HTR-8/SVneo (cell line): Measurements from ENCODE around the gene NME8.

Experiments
- DNase-seq: peaks from one replicate; pipeline ENCODE4 v3.0.0; 2011; ENCODE audit warnings: low spot score, mixed read lengths; ENCODE audit not compliant: insufficient read length
- FAIRE-seq: peaks from 2 replicates; lab custom pipeline; 2011; peaks lifted over from hg19 to GRCh38; lab: Jason Lieb, UNC

Gene NME8

GRCh38 chr7:37899712-37900247 lies 51.4 kb downstream of the NME8 start:
- FAIRE-seq: no peak

DNA sequence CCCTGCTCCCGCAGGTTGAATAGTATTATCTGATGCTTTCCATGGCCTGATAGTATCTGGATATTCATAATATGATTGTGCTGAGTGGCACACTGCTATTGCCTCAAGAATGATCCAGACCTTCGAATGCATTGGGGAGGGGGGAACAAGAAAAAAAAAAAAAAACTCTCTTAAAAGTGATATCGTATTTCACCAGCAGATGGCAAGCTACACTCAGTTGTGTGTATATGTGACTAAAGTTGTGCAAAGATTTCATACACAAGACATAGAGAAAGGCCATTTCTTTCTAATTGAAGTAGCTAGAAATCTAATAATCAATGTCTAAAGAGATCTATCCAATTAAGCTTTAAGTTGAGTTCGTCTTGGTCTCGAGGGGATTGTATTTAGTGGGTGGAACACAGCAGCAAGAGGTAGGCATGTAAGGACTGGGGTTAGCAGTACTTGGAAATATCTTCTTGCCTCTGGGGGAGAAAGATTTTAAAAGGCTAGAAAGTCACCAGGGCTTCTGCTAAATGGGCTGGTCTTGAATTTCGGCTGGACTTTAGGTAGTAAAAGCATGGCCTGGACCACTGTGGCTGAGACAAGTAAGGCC lies 52.9 kb downstream of the NME8 start:
- DNase-seq (peak; percentile 10), FAIRE-seq (no peak)

More at GRCh38 chr7:37899712-37900247, 51.4 kb downstream of the NME8 start:
- no peak for DNase-seq

- FAIRE-seq (no peak), DNase-seq (peak; percentile 11)
Measured at GRCh38 chr7:37901890-37902524, 53.6 kb downstream of the NME8 start.

DNA sequence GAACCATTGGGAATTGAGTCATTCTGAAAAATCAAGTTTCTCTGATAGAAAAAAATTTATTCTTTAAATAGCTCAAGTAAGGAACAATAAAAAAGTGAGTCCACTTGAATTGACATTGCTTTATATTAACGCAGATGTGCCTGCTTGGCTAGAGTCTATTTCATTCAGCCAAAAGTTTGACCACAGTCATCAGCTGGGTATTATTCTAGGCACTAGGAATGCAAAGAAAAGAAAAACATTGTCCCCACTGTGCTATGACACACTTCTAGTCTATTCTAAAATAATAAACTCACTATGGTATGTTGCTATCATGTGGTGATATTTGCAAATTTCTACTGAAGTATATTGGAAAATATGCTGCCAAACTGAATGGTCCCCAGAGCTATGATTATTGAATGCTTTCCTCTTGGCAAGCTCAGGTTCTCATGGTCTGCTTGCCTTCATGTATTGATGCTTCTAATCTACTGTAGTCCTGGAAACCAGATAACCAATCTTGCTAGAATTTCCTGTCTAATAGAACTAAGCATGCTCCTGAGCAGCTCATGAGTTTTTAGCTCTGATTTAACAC lies 59.9 kb downstream of the NME8 start:
- FAIRE-seq: no peak
- DNase-seq: no peak

DNA sequence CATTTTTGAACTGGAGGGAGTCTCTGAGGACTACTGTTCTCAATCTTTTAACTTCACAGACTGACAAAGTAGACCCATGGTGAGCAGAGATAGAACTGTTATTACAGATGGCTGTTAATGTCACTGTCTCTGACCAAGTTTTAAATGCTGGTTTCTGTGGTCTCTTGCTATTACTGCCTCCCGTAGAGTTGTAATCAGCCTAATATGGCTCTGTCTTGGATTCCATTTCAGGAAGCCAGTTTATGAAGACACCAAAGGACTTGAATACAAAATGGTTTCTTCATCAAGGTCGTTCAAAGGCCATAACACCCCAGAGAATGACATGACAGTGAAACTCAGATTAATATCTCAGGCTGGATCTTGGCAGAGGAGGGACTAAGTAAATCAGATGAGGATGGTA lies 64.4 kb downstream of the NME8 start:
- no peak for FAIRE-seq

DNA sequence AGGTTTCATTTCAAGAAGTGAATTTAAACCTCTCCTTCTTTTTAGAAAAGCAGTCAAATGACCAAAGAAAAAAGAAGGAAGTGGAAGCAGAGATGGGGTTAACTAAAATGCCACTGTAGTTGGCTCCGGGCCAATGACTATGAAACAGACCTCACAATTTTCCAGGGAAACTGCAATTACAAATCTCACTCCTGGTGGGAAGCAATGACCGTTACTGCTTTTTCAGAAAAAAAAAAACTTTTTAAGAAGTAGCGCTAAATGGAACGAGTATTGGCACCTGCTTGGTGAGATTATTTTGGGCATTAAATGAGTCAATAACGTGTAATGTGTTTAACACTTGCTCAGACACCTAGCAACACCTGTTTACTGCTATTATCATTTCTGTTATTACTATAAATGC lies 67.0 kb downstream of the NME8 start:
- DNase-seq (no peak), FAIRE-seq (no peak)

More for the DNA sequence above, 64.4 kb downstream of the NME8 start:
- DNase-seq: no peak

GRCh38 chr7:37916017-37916672 lies 67.7 kb downstream of the NME8 start:
- FAIRE-seq: no peak
- no peak for DNase-seq

GRCh38 chr7:37916673-37917660 lies 68.6 kb downstream of the NME8 start, which contains the start of gene SFRP4:
SFRP4 (minus strand) TSS chr7:37916817; CDS start chr7:37916537, 280 bp downstream.
- peak; percentile 23 for DNase-seq

DNA sequence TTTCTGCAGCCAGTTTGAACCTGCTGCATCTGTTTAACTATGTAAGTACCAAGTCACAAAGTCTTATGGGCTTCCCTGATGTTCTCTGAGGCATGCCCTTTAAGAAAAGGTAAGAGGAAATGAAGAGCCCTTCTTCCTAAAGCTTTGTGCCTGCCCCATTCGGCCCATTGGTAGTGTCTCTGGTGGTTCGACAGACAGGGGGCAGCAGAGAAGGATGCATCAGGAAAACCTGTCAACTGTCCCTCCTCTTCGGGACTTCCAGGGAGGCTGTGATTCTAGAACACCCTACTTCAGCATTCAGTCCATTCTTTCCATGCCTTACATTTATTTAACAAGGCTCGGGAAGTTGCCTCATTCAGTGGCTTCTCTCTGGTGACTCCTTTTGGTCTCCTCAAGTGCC lies 70.1 kb downstream of the NME8 start:
- FAIRE-seq (no peak), DNase-seq (no peak)

More at GRCh38 chr7:37916673-37917660, 68.6 kb downstream of the NME8 start, which contains the start of gene SFRP4:
- no peak for FAIRE-seq

DNA sequence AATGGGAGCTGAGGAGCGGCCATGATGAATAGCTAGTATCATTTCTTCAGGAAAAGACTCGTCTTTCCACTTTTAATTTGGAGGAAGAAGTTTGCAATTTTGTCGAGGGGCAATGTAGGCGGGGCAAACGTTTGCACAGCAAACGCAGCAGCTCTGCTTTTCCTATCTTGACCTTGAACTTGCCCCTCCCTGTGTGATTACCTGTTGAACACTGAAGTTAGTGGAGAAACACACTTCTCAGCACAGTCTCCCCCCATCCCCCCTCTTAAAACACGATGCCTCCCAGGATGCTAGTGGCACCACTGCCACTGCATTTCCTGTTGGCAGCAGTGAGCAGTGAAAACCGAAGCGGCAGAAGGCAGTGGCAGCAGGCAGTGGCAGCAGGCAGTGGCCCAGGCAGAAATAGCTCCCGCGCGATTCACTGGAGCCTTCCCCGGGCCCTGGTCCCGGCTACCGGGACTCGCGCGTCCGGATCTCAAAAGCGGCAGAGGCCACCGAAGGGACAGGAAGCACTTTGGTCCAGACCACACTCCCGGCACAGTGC lies 72.0 kb downstream of the NME8 start, which contains the start of gene EPDR1:
TSS of gene EPDR1 (plus strand) at position 336 of the 544 bp plus-strand sequence. CDS start 300 bp downstream, outside the sequence.
- FAIRE-seq (no peak), DNase-seq (peak; percentile 23)

- DNase-seq (no peak), FAIRE-seq (no peak)
Measured at GRCh38 chr7:37920849-37921805, 72.7 kb downstream of the NME8 start.

- FAIRE-seq: no peak
- no peak for DNase-seq
Measured at GRCh38 chr7:37921876-37922275, 73.5 kb downstream of the NME8 start.

- DNase-seq (no peak), FAIRE-seq (no peak)
Measured at GRCh38 chr7:37923996-37924395, 75.6 kb downstream of the NME8 start.

DNA sequence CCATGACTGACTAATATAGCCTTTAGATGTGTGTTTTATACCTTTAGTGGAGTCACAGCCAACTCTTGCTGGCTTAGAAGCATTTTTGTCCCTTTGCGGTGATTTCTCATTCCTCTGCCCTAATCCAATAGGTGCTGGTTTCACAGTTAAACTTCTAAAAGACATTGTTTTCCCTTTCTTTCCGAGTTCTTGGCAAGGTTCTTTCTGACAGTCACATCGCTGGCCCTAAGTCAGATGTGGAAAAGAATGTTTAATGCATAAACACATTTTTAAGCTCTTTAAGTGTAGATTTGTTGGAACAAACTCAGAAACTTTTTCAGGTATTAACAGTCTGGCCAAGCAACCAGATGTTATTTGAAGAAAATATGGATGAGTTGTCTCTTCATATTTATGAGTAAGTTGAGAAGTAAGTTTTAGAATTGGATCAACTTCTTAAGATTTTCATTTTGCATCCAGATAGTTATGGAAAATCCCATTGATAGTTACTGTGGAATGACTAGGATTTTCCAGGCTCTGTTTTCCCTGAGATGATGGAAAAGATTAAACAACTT lies 76.2 kb downstream of the NME8 start:
- DNase-seq (no peak), FAIRE-seq (no peak)

GRCh38 chr7:37925620-37926019 lies 77.2 kb downstream of the NME8 start:
- DNase-seq (no peak), FAIRE-seq (no peak)

GRCh38 chr7:37927773-37928444 lies 79.5 kb downstream of the NME8 start:
- no peak for DNase-seq
- FAIRE-seq: no peak

DNA sequence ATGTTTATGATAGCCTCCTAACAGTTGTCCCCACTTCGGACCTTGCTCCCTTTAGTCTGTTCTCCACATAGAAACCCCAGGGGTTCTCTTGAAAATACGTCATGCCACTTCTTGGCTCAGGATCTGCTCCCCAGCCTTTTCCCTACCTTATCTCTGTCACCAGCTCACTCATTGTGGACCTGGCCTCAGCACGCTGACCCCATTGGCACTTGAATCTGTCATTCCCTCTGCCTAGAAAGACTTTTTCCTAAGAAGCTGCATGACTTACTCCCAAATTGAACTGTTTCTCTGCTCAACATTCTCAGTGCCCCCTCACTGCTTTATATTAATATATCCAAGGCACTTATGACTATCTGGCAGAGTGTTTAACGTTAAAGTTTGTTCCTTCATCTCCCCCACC lies 80.5 kb downstream of the NME8 start:
- DNase-seq (no peak), FAIRE-seq (no peak)
